Myocyte (in vitro differentiated cells): ENCODE measurements around the gene SLFN12L. TPM values are rescaled to one million over a fixed set of nuclear protein-coding genes. Genes with fewer than 3 reads are reported as not detected.
A peak's percentile ranks its signal among the peaks of the same experiment; 100 is the strongest.
"Not testable (repeated sequence)": the region's sequence is repeated elsewhere in the genome, so short reads cannot be mapped to it uniquely, and the experiment has no call there.

Experiments used
- DNase-seq: peaks from one replicate; pipeline ENCODE4 v3.0.0-alpha.2; 2012; ENCODE audit warnings: low read depth
- polyA plus RNA-seq: library from polyadenylated mRNA; unstranded; fragments of >200 nt; gene quantifications from one replicate; pipeline ENCODE4 v1.2.1, GENCODE V29; 2012; ENCODE audit warnings: missing spikeins
- total RNA-seq: library from RNA; depleted of rRNA; stranded (reverse); fragments of >200 nt; gene quantifications from 2 replicates; pipeline ENCODE4 v1.2.3, GENCODE V29; 2014

The SLFN12L gene
- total RNA-seq: not detected in 2 replicates
- polyA plus RNA-seq: not detected

DNA sequence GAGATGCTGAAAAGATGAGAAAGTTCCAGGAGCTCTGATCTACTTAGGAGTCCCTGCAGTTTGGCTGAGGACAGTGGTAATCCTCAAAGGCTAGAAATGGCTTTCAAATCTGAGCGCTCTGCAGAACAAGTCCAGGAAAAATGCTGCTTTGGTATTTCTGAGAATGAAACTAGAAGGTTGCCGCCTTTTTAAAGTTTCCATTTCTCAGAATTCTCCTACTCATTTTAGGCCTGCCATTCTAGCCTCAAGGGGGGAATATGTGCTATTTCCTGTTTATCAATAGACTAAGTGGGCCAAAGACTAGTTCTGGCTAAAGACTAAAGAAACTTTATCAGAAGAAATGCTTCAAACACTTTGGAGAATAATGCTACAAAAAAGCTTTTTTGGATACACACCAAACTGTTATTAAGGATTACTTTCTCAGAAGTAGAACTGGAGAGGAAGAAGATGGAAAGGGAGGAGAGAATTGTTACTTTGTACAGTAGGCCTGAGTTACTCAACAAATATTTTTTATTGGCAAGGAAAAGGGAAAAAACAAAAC is at the start of gene SLFN12L:
TSS of gene SLFN12L (minus strand) at position 78 of the 541 bp plus-strand sequence. CDS start 15,314 bp downstream, outside the sequence.
- no peak for DNase-seq

DNA sequence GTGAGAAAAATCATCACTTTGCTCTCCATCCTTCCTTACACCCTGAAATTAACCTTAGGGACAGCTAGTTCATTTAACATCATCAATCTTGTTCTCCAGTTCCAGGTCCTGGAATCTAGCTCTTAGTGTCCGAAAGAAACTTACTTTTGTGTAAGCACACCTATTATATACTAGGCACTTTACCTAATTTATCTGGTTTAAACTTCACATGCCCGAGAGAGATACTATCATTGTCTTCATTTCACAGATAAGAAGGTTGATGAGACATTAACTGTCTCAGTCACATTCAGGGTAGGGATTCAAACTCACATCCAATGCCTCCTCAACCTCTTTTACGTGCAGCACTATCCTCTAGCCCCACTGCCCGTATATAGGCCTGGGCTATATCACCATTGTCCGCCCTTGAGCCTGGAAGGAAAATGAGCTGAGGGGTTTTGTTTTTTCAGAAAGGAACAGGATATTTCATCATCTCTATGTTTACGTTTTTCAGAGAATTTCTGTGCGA is 49.1 kb upstream of the SLFN12L start:
- DNase-seq: no peak

- DNase-seq: no peak
These were observed 46.6 kb upstream of the SLFN12L start for GRCh38 chr17:35584061-35584460.

- DNase-seq: no peak
These were observed 41.5 kb upstream of the SLFN12L start for GRCh38 chr17:35578929-35579432.

DNA sequence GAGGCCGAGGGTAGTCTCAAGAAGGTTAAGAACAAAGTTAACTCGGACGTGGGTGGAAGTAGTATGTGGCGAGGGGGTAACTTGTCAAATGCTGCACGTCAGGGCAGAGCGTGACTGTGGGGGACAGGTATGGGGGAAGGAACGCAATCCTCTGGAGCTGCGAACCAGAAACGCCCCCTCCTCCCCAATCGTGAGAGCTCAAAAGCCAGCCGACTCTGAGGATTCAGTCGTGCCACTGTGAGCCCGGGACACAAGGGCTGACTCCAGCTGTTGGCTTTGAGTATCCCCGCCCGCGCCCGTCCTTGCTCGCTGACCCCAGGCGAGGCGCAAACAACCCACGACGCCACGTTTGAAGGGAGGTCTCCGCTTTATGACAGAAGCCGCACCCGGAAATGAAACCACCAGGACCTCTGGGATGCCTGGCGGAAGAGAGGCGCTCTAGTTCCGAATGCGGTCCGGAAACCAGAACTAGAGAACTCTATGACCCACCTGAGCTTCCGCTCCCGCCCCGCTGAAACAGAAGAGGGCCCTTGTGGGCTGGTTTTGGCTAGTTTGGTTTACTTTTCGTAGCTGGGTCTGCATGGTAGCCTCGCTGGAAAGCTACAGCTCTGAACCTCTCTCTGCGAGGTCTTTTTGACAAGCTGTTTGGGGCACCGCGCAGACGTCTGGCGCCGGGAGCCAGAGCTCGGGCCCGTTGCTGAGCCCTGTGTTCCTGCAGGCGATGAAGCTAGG is 40.9 kb upstream of the SLFN12L start, which contains the start of gene PEX12:
TSS of gene PEX12 (minus strand) at position 375 of the 732 bp plus-strand sequence. CDS start 550 bp downstream, outside the sequence.
- DNase-seq: peak; percentile 96

DNA sequence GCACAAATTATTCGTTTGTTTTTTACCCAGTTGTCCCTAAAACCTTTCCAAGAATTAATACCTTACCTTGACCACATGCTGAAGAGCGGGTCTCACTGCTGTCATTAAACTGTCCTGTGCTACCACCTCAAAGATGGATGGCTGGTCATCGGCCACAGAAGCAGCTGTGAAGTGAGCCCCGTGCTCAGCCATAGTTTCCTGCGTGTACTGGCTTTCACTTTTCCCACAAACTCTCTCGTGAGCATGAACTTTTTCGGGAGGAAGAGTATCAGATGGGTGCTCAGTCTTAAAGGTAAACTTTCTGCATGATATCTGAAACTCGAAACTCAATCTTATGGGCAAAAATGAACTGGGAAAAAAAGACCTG is 40.3 kb upstream of the SLFN12L start:
- DNase-seq: peak; percentile 59

DNA sequence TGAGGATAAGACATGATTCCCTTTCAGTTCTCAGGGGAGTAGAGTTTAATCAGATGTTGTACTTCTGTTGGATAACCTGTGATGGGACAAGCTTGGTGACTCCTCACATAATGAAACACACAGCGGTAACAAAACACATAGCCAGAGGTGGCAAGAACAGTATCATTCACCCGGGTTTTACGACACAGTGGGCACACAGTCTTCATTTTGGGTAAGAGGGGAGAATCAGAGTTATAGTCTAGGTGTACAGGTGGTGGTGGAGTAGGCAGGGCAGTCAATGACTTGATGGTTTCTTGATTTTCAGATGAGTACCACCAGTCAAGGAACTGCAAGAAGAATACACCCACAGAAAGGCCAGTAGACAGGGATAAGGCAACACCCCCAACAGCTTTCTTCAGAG is 38.3 kb upstream of the SLFN12L start:
- no peak for DNase-seq

DNA sequence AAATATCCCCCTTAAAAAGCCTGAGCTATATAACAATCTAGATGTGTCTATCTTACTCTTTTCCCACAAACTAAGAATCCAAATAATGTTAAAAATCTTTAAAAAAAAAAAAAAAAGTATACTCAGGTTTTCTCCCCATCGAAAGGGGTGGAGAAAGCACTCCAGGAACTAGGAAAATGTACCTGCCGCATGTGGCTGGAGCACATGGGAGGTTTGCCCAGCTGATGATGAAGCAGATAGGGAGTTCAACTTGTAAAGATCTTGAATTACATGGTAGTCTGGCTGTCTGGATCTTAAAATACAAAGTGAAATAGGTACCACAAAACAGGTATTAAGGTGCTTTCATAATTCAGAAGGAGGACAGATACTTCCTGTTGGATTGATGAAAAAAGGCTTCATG is 31.9 kb upstream of the SLFN12L start:
- DNase-seq: no peak

DNA sequence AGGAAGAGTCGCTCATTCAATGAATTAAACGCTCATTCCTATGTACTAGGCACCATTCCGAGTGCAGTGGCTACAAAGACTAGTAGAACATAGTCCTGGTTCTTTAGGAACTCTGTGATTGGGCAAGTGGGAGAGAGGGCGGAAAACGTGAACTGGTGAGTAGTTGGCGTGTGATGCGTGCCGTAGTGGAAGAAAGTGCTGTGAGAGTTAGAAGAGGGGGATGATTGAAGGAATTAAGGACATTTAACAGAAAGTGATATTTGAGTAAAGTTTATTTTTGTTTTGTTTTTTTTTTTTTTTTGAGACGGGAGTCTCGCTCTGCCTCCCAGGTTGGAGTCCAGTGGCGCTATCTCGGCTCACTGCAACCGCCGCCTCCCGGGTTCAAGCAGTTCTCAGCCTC is 31.1 kb upstream of the SLFN12L start:
- peak; percentile 31 for DNase-seq

- no peak for DNase-seq
These were observed 29.5 kb upstream of the SLFN12L start for GRCh38 chr17:35566968-35567367.

DNA sequence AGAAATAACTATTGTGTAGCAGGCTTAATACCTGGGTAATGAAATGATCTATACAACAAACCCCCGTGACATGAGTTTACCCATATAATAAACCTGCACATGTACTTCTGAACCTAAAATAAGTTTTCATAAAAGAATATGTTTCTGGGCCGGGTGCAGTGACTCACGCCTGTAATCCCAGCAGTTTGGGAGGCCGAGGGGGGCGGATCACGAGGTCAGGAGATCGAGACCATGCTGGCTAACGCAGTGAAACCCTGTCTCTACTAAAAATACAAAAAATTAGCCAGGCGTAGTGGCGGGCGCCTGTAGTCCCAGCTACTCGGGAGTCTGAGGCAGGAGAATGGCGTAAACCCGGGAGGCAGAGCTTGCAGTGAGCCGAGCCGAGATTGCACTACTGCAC is 25.7 kb upstream of the SLFN12L start:
- DNase-seq: not testable (repeated sequence)

DNA sequence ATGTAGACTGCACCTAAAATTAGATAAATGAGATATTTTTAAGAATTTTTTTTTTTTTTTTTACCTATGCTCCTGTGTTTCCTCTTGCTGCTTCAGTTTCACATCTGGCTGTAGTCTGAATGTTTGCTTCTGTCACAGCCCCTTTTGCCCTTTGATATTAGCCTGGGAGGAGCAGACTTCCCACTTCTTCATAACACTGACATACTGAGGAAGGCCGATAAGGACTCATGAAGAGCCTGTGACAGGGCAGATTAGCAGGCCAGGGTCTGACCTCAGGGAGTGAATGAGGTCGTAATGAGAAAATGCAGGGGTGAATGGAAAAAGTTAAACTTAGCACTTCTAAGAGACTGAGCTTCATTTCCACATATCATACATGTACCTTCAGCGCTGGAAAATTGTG is 23.2 kb upstream of the SLFN12L start, which contains the start of gene SLFN14:
TSS of gene SLFN14 (minus strand) at position 117 of the 400 bp plus-strand sequence. CDS start 2,757 bp downstream, outside the sequence.
- no peak for DNase-seq

DNA sequence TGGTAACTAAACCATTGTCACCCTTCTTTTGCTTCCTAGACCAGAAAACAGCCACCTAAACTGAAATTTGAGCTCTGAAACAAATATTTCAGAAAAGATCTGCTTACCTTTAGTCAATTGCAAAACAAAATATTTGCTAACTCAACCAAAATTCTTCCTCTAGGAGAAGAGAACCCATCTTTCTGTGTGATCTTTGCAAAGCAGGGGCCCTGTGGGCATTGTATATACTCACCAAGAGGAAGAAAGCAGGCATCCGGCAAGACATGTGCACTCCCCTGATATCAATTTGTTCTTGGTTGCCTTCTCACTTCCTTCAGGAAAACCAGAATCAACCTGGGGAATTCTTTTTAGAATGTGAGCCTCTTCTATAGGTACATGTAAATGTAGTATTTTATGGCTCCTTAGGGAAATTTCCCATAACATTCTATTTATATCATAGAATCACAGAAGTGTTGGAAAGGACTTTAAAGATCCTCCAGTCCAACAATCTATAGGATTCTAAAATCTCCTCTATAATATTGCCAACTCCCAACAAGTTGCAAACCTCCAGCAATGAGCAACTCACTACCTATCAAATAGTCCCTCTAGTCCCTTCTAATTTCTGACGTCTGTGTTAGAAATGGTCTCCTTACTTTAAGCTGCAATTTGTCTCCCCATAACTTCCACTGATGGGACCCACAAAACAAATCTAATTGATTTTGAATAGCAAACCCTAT is 22.2 kb upstream of the SLFN12L start:
- DNase-seq: no peak

DNA sequence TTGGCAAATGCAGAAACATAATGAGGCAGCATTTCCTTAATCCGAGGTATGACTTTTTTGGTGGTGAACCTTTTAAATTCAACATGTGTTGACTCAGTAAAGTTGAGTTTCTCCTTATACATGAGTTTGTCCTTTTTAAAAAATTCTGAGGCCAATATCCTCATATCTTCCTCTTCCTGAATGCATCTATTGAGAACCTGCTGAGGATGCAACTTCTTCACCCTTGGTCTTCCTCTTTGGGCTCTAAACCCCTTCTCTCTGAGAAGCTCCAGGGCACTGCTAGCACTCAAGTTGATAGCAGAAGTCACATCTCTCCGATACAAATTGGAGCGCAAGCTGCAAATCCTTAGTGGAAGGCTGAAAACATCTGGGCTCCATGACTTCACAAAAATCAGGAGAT is 19.9 kb upstream of the SLFN12L start:
- DNase-seq: no peak

GRCh38 chr17:35555691-35556090 is 18.2 kb upstream of the SLFN12L start:
- no peak for DNase-seq

DNA sequence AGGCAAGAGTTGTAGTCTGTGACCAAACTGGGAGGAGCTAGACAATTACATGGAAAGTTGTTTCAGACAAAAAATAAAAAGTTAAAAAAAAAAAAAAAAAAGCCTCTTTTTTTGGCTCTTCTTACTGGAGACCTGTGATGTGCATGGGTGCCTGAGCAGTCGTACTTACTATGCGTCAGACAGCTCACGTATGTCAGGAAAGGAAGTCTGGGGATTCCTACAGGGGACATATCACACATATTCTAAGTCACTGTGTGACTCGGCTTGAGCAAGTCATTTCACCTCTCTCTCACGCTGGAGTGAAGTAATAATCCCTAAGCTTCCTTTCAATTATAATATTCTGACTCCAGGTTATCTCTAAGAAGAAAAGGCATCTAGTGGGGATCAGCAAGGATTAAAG is 17.2 kb upstream of the SLFN12L start:
- no peak for DNase-seq

- DNase-seq: no peak
These were observed 15.8 kb upstream of the SLFN12L start for GRCh38 chr17:35553310-35553709.

DNA sequence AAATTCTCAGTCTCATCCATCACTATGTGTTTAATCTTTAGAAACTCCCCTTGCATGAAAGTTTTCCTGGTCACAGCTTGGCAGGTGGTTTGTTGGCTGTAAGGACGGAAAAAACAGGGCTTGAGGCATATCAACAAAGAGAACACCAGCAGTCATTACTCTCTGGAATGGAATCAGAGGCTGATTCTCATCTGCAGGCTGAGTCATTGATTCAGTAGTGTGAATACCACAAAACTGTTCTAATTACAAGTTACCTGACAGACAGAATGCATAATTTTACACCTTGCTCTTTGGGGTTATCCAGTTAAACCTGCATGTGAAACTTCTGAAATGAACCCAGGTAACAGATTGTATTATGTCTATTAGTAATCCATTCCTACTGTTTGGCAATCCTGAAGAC is 11.5 kb upstream of the SLFN12L start:
- no peak for DNase-seq

GRCh38 chr17:35548208-35548810 is 10.8 kb upstream of the SLFN12L start:
- no peak for DNase-seq

DNA sequence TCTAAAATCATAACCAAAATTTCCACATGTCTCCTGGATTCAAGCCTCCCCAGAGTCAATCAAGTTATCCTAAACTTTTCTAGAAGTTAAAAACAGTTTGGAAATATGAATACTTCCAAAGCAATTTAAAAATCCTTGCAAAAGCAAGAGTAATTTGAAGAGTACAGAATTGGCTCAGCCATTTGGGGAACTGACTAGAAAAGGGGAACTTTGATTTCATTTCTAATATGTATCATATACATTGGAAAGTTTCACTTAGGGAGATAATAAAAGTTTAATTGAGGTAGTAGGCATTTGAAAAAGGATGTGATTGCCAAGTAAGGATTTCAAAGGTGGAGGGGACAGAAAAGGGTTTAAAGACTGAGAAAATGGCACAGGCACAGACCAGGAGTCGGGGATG is 9.0 kb upstream of the SLFN12L start:
- DNase-seq: no peak

DNA sequence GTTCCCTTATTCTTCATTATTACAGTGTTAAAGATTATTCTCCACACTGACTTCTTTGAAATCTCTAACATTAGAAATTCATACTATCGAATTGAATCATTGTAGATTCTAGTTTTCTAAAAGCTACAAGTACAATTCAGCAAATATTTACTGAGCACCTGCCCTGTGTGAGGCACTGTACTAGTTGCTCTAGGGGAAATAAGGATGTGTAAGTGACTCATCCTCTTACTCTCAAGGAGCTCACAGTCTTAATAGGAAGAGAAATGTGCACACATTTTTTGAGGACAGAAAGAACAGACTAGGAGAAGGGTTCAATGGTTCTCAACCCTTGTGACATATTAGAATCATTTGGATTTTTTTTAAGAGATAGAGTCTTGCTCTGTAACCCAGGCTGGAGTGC is 7.7 kb upstream of the SLFN12L start:
- no peak for DNase-seq
